HCT116 (cell line): ENCODE results near the gene MMS19. TPM values are rescaled to one million over a fixed set of nuclear protein-coding genes. Genes with fewer than 3 reads are reported as not detected.

ENCODE experiments used
- ATAC-seq: fragments of 200-7000 bp; cut with Tn5 transposase; 2 replicates; pipeline ENCODE4 v1.9.1; 2020; ENCODE audit warnings: mild to moderate bottlenecking, moderate library complexity
- Bru-seq: library from RNA; stranded (reverse); fragments of 400-500 nt; gene quantifications from one replicate; lab custom pipeline; 2021; lab: Mats Ljungman, UMichigan
- BruChase-seq, 2 experiments: library from RNA; stranded (reverse); fragments of 400-500 nt; gene quantifications; one replicate each; lab custom pipeline; 2021; lab: Mats Ljungman, UMichigan
- BruUV-seq: library from RNA; stranded (reverse); fragments of 400-500 nt; replicated peaks from 2 replicates; lab custom pipeline; 2021; lab: Mats Ljungman, UMichigan
- CTCF ChIA-PET: fragments of 300-600 bp; sonication (Branson Sonifier 250); formaldehyde crosslinking; loops from one replicate; lab custom pipeline; 2021; ENCODE audit warnings: antibody characterized with exemption; lab: Charles Lee
- POLR2A ChIA-PET: fragments of 300-600, 350-600 bp; sonication (Branson Sonifier 250); formaldehyde crosslinking; loops from one replicate; lab custom pipeline; 2021; ENCODE audit warnings: antibody characterized with exemption; lab: Charles Lee
- RAD21 ChIA-PET, 2 experiments: fragments of 300-600 bp; sonication (Branson Sonifier 250); formaldehyde crosslinking; loops; one replicate each; lab custom pipeline; 2023; ENCODE audit warnings: low total read pairs in 2 of 2; ENCODE audit not compliant: uncharacterized antibody in 2 of 2, unreplicated experiment in 2 of 2, low non-redundant PET in 1 of 2; lab: Charles Lee
- DNase-seq: peaks from one replicate; pipeline ENCODE4 v3.0.0-alpha.2; 2010; ENCODE audit warnings: low read depth, low spot score
- H2AFZ ChIP-seq: fragments of 200-600 bp; shearing (Covaris generic), sonication (generic); 2 replicates; pipeline ENCODE4 v1.6.1; 2017; ENCODE audit warnings: low read depth, mixed run types, mixed read lengths, antibody characterized with exemption, low read length; ENCODE audit not compliant: poor library complexity, severe bottlenecking
- H3K27ac ChIP-seq: 2 replicates; pipeline ENCODE4 v1.5.1; 2012; ENCODE audit warnings: low read depth, low read length
- H3K27me3 ChIP-seq: fragments of 200-600 bp; sonication (generic); 2 replicates; pipeline ENCODE4 v1.6.1; 2016; ENCODE audit warnings: mixed run types, low read length, mixed read lengths; ENCODE audit not compliant: insufficient read depth
- H3K36me3 ChIP-seq, 2 experiments: fragments of 200-500 bp in 1 of 2; fragments of 200-600 bp in 1 of 2; sonication (Bioruptor generic) in 1 of 2; sonication (generic) in 1 of 2; 2 replicates each; pipeline versions ENCODE4 v1.5.1 to v1.6.1; 2014 to 2016; ENCODE audit warnings: low read length in 2 of 2, inconsistent platforms in 1 of 2, mixed read lengths in 1 of 2, mixed run types in 1 of 2; ENCODE audit not compliant: insufficient read depth in 2 of 2, control insufficient read depth in 1 of 2
- H3K4me1 ChIP-seq, 2 experiments: fragments of 200-600 bp in 1 of 2; sonication (generic) in 1 of 2; 2 replicates each; pipeline versions ENCODE4 v1.5.1 to v1.6.1; 2012 to 2017; ENCODE audit warnings: low read length in 2 of 2, inconsistent platforms in 1 of 2, mild to moderate bottlenecking in 1 of 2, mixed read lengths in 1 of 2, mixed run types in 1 of 2, moderate library complexity in 1 of 2; ENCODE audit not compliant: insufficient read depth in 2 of 2, control insufficient read depth in 1 of 2
- H3K4me2 ChIP-seq: fragments of 200-600 bp; sonication (generic); 2 replicates; pipeline ENCODE4 v1.6.1; 2017; ENCODE audit warnings: mixed run types, low read length, mixed read lengths
- H3K4me3 ChIP-seq, 2 experiments: fragments of 200-600 bp in 1 of 2; sonication (generic) in 1 of 2; replicated peaks in 1 of 2; 2 replicates each; pipeline ENCODE4 v1.5.1; 2011 to 2016; ENCODE audit warnings: low read length in 2 of 2, control low read depth in 1 of 2, low read depth in 1 of 2, mild to moderate bottlenecking in 1 of 2, mixed read lengths in 1 of 2, mixed run types in 1 of 2
- H3K79me2 ChIP-seq: fragments of 200-600 bp; sonication (generic); 2 replicates; pipeline ENCODE4 v1.6.1; 2017; ENCODE audit warnings: mild to moderate bottlenecking, mixed run types, low read length, moderate library complexity, mixed read lengths; ENCODE audit not compliant: insufficient read depth
- H3K9ac ChIP-seq: fragments of 200-600 bp; sonication (generic); 2 replicates; pipeline ENCODE4 v1.6.1; 2016; ENCODE audit warnings: low read length, mixed read lengths
- H3K9me2 ChIP-seq: fragments of 200-600 bp; sonication (generic), shearing (Covaris generic); 2 replicates; pipeline ENCODE4 v1.6.1; 2017; ENCODE audit warnings: mixed run types, mild to moderate bottlenecking, moderate library complexity; ENCODE audit not compliant: insufficient read depth
- H3K9me3 ChIP-seq, 2 experiments: fragments of 200-500 bp in 1 of 2; fragments of 200-600 bp in 1 of 2; sonication (Bioruptor generic) in 1 of 2; sonication (generic) in 1 of 2; 2 replicates each; pipeline ENCODE4 v1.6.1; 2014 to 2017; ENCODE audit warnings: low read length in 2 of 2, mixed read lengths in 2 of 2, inconsistent platforms in 1 of 2, low read depth in 1 of 2, mild to moderate bottlenecking in 1 of 2, mixed run types in 1 of 2, moderate library complexity in 1 of 2; ENCODE audit not compliant: control insufficient read depth in 1 of 2, insufficient read depth in 1 of 2
- H4K20me1 ChIP-seq: fragments of 200-600 bp; sonication (generic), shearing (Covaris generic); 2 replicates; pipeline ENCODE4 v1.6.1; 2017; ENCODE audit warnings: mixed run types, mild to moderate bottlenecking, moderate library complexity; ENCODE audit not compliant: insufficient read depth
- ATF3 ChIP-seq: IDR thresholded peaks from 2 replicates; pipeline ENCODE4 v1.6.1; 2012
- CBX3 ChIP-seq: IDR thresholded peaks from 2 replicates; pipeline ENCODE4 v1.6.1; 2012; ENCODE audit warnings: low read depth
- CEBPB ChIP-seq: IDR thresholded peaks from 2 replicates; pipeline ENCODE4 v1.6.1; 2012; ENCODE audit warnings: low read depth
- CTCF ChIP-seq, 3 experiments: fragments of 200-600 bp in 1 of 3; sonication (generic) in 1 of 3; IDR thresholded peaks in 2 of 3; conservative IDR thresholded peaks in 1 of 3; 2 replicates each; pipeline ENCODE4 v1.5.1; 2012 to 2017; ENCODE audit warnings: low read depth in 2 of 3, low read length in 2 of 3, antibody characterized with exemption in 1 of 3, borderline replicate concordance in 1 of 3, control low read depth in 1 of 3, mild to moderate bottlenecking in 1 of 3, mixed read lengths in 1 of 3, mixed run types in 1 of 3, moderate library complexity in 1 of 3; ENCODE audit not compliant: insufficient read depth in 1 of 3
- EGR1 ChIP-seq: IDR thresholded peaks from 2 replicates; pipeline ENCODE4 v1.6.1; 2012; ENCODE audit warnings: low read depth
- ELF1 ChIP-seq: IDR thresholded peaks from 2 replicates; pipeline ENCODE4 v1.6.1; 2012; ENCODE audit warnings: low read depth, borderline replicate concordance
- EZH2 ChIP-seq: fragments of 200-600 bp; sonication (generic); IDR thresholded peaks from 2 replicates; pipeline ENCODE4 v1.6.1; 2017; ENCODE audit warnings: antibody characterized with exemption, mixed run types
- EZH2phosphoT487 ChIP-seq: fragments of 200-600 bp; IDR thresholded peaks from 2 replicates; pipeline ENCODE4 v1.6.1; 2018; ENCODE audit warnings: antibody characterized with exemption, borderline replicate concordance
- FOSL1 ChIP-seq: IDR thresholded peaks from 2 replicates; pipeline ENCODE4 v1.6.1; 2012; ENCODE audit warnings: low read depth
- JUND ChIP-seq: IDR thresholded peaks from 2 replicates; pipeline ENCODE4 v1.6.1; 2012
- MAX ChIP-seq: IDR thresholded peaks from 2 replicates; pipeline ENCODE4 v1.6.1; 2012
- POLR2A ChIP-seq: IDR thresholded peaks from 2 replicates; pipeline ENCODE4 v1.7.0; 2011; ENCODE audit warnings: borderline replicate concordance; ENCODE audit not compliant: insufficient read depth, insufficient read length; ENCODE audit errors: extremely low read depth
- POLR2AphosphoS5 ChIP-seq: IDR thresholded peaks from 2 replicates; pipeline ENCODE4 v1.6.1; 2011; ENCODE audit warnings: mild to moderate bottlenecking, low read depth, low read length, moderate library complexity
- RAD21 ChIP-seq: IDR thresholded peaks from 2 replicates; pipeline ENCODE4 v1.6.1; 2012; ENCODE audit warnings: low read depth, mild to moderate bottlenecking
- REST ChIP-seq: IDR thresholded peaks from 2 replicates; pipeline ENCODE4 v1.6.1; 2012; ENCODE audit warnings: low read depth
- SIN3A ChIP-seq: IDR thresholded peaks from 2 replicates; pipeline ENCODE4 v1.6.1; 2012; ENCODE audit warnings: low read depth
- SP1 ChIP-seq: IDR thresholded peaks from 2 replicates; pipeline ENCODE4 v1.6.1; 2012; ENCODE audit warnings: low read depth
- SRF ChIP-seq: IDR thresholded peaks from 2 replicates; pipeline ENCODE4 v1.6.1; 2012; ENCODE audit warnings: low read depth
- YY1 ChIP-seq: IDR thresholded peaks from 2 replicates; pipeline ENCODE4 v1.6.1; 2011; ENCODE audit warnings: low read length, low read depth, moderate library complexity, mild to moderate bottlenecking; ENCODE audit not compliant: insufficient replicate concordance; ENCODE audit errors: extremely low read depth
- ZFX ChIP-seq: fragments of 450-650 bp; IDR thresholded peaks from 2 replicates; pipeline ENCODE4 v1.6.1; 2017
- ZNF274 ChIP-seq: fragments of 200-500 bp; sonication (Bioruptor generic); IDR thresholded peaks from 2 replicates; pipeline ENCODE4 v1.6.1; 2014; ENCODE audit warnings: mild to moderate bottlenecking, low read depth, low read length, inconsistent platforms
- intact Hi-C: fragments of 100-400 bp; cut with micrococcal nuclease; formaldehyde crosslinking; loops from 2 replicates; pipeline ENCODE4 v1.10.0; 2022
- long read RNA-seq: library from polyadenylated mRNA; unstranded; transcript quantifications from one replicate; pipeline ENCODE4 v2.0.0, GENCODE V29; 2021; ENCODE audit not compliant: unreplicated experiment
- polyA plus RNA-seq: library from polyadenylated mRNA; unstranded; fragments of >200 nt; gene quantifications from 2 replicates; pipeline ENCODE4 v1.2.1, GENCODE V29; 2012; ENCODE audit warnings: missing spikeins
- total RNA-seq: library from RNA; stranded (reverse); gene quantifications from one replicate; pipeline ENCODE4 v1.2.1, GENCODE V29; 2021; ENCODE audit not compliant: unreplicated experiment

Gene MMS19
- 101 TPM for total RNA-seq
- polyA plus RNA-seq: 87.2 and 107 TPM in 2 replicates
- Bru-seq, nascent RNA: percentile 85 among the genes with signal in this experiment
- percentile 82 among the genes with signal in this experiment for BruChase-seq, experiment 1, labeled RNA remaining after a 6-hour chase
- BruChase-seq, experiment 2, labeled RNA remaining after a 2-hour chase: percentile 82 among the genes with signal in this experiment
- long read RNA-seq, transcript MMS19-209 (31 exons, 3,797 nt): major isoform, 29 of 107 reads
- long read RNA-seq, partial matches to known transcripts: 27 of 107 reads
- long read RNA-seq, other reads (novel, unspliced or antisense): 50 of 107 reads

- RAD21 ChIA-PET: no interaction called here
- H3K27ac ChIP-seq: peak within 1 kb of the TSS; percentile 94
- DNase-seq (peak; percentile 92), ATAC-seq (peak; percentile 92)
- H3K36me3 ChIP-seq: no peaks in the 10 kb centered on the region; a peak in 1 of 4 replicates
- H3K4me1 ChIP-seq: peaks cover 9 to 17% of the 10 kb centered on the region in 2 experiments; a peak in 3 of 4 replicates
- H3K4me3 ChIP-seq: peak within 1 kb of the TSS; percentile 81 to 96
- no peaks in the 10 kb centered on the region for H3K9me3 ChIP-seq
- intact Hi-C loops: loop anchor here (2.0 to 5.0 kb wide), 2 partner anchors 45 to 51 kb away; partner anchors contain the start of genes EXOSC1 and ZDHHC16
- peaks cover 48% of the 10 kb centered on the region for H3K79me2 ChIP-seq
- H3K9me2 ChIP-seq: no peaks in the 10 kb centered on the region
- peak within 1 kb of the TSS; percentile 81 for H3K4me2 ChIP-seq
- CTCF ChIA-PET: interaction anchor here (0.7 to 1.0 kb wide), 2 partner anchors 74 to 114 kb away, joined by 3 to 4 read pairs; no protein-coding TSS in a partner anchor
- peak within 1 kb of the TSS; percentile 94 for H3K9ac ChIP-seq
- H3K27me3 ChIP-seq: no peaks in the 10 kb centered on the region
- peak within 1 kb of the TSS; percentile 18 for H2AFZ ChIP-seq
- BruUV-seq: TSS peak; percentile 29
- POLR2A ChIA-PET: interaction anchor here (0.8 to 0.9 kb wide), 2 partner anchors 20 to 71 kb away, joined by 3 to 4 read pairs; no protein-coding TSS in a partner anchor
- no peaks in the 10 kb centered on the region for H4K20me1 ChIP-seq
- TF ChIP-seq FOSL1 (no peak), EGR1 (peak; percentile 49; the same call in 1 of the 2 replicates), MAX (peak; percentile 72), EZH2 (no peak), SIN3A (peak; percentile 41; the same call in 1 of the 2 replicates), RAD21 (no peak), SRF (no peak), REST (no peak), ZNF274 (no peak), ATF3 (no peak), POLR2A (peak; percentile 43), YY1 (peak; percentile 93), CEBPB (no peak), EZH2phosphoT487 (no peak), ZFX (peak; percentile 34; the same call in 1 of the 2 replicates), CTCF (IDR thresholded peaks at IDR 0.05 in 2 of 3, conservative IDR thresholded peaks at IDR 0.05 in 1 of 3; ENCODE audit: borderline replicate concordance in 1 of 3, insufficient read depth in 1 of 3, low read depth in 2 of 3, low read length in 2 of 3) (no peak), CBX3 (no peak), POLR2AphosphoS5 (peak; percentile 56; the same call in 1 of the 2 replicates), ELF1 (no peak), JUND (no peak), SP1 (peak; percentile 56)
Observed at GRCh38 chr10:97498076-97498840, at the start of gene MMS19. MMS19 (minus strand) TSS chr10:97498422; CDS start chr10:97498384, 38 bp downstream.
